ENCODE measurements around the gene SYNE1. TPM values are rescaled to one million over a fixed set of nuclear protein-coding genes. Genes with fewer than 3 reads are reported as not detected.

SYNE1 gene
- total and polyA plus RNA-seq, 2 of the 8 experiments (the other 6 are each of a cell fraction or from before 2014, with no cell fraction given): 2.8 to 5.5 TPM

DNA sequence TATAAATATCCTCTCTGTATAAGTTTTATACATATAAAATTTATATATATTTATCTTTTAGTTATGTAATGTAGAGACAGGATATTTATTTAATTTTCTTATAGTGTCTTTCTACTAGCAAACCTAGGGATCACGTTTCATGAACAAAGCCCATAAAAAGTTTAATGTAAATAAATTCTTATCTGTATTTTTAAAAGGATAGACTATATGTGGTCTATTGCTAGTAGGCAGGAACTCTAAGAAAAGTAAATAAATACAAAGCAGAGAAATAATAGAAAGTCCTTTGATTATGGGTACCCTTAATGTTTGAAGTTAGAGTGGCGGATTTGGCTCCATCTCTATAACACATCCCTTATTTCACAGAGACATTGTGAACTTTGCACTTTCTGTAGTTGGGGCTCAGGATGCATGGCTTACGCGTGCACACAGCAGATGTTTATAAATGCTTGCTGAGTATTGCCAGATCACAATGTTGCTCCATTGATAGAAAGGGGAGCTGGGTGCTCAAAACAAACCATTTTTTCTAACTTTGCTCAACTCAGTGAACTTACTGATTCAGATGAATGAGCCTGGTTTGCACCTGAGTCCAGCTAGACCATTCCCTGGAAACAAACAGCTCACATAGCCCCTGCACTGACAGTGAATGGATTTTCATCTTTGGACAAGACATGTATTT is 179.1 kb downstream of the SYNE1 start:
- Histone ChIP-seq H3K79me2 (ENCODE audit: control insufficient read depth in 1 of 2, insufficient read depth in 2 of 2, low read length in 2 of 2) (no peaks in the 10 kb centered on the region), H3K9ac (replicated peaks in 1 of 4; ENCODE audit: extremely low read depth in 1 of 4, low read depth in 3 of 4, low read length in 3 of 4) (no peak overlapping the region), H3K56ac (replicated peaks; ENCODE audit: insufficient read length, low read depth, low read length) (no peak overlapping the region), H3K79me1 (ENCODE audit: low read depth, low read length) (no peaks in the 10 kb centered on the region), H4K8ac (ENCODE audit: extremely low read depth, insufficient read depth, low read length) (no peak overlapping the region), H3K36me3 (ENCODE audit: control insufficient read depth in 2 of 4, insufficient read depth in 4 of 4, low read length in 3 of 4) (no peaks in the 10 kb centered on the region), H2BK5ac (ENCODE audit: low read depth, low read length) (no peak overlapping the region), H3K27ac (ENCODE audit: low read depth, low read length) (no peak overlapping the region), H3K23ac (ENCODE audit: insufficient read length) (no peak overlapping the region), H4K20me1 (replicated peaks in 1 of 2; ENCODE audit: control insufficient read depth in 1 of 2, insufficient read depth in 2 of 2, low read length in 2 of 2) (no peaks in the 10 kb centered on the region), H2BK120ac (replicated peaks; ENCODE audit: low read depth, low read length) (no peak overlapping the region), H3K14ac (ENCODE audit: insufficient read length) (no peak overlapping the region), H2BK20ac (ENCODE audit: low read length) (no peak overlapping the region), H2AFZ (ENCODE audit: low read length) (no peak overlapping the region), H3K18ac (ENCODE audit: extremely low read depth, low read length) (no peak overlapping the region), H3K4ac (replicated peaks; ENCODE audit: insufficient read length, low read depth, low read length) (no peak overlapping the region), H2BK15ac (ENCODE audit: low read length) (no peak overlapping the region), H3K4me2 (ENCODE audit: insufficient read depth in 1 of 2, low read depth in 2 of 2, low read length in 2 of 2) (no peak overlapping the region), H4K91ac (replicated peaks; ENCODE audit: insufficient read length, low read length) (no peak overlapping the region), H2AK5ac (ENCODE audit: low read depth, low read length) (no peak overlapping the region), H2BK12ac (ENCODE audit: low read depth, low read length) (no peak overlapping the region), H3K4me3 (ENCODE audit: extremely low read depth in 1 of 4, insufficient read depth in 2 of 4, low read depth in 3 of 4, low read length in 4 of 4) (no peak overlapping the region), H4K5ac (ENCODE audit: insufficient read length, low read depth, low read length) (no peak overlapping the region), H3K23me2 (ENCODE audit: low read depth, low read length) (no peaks in the 10 kb centered on the region), H3K4me1 (replicated peaks in 1 of 4; ENCODE audit: control insufficient read depth in 3 of 4, insufficient read depth in 4 of 4, low read length in 3 of 4) (no peaks in the 10 kb centered on the region), H3K27me3 (replicated peaks in 1 of 4; ENCODE audit: control insufficient read depth in 3 of 4, extremely low read depth in 1 of 4, insufficient read depth in 3 of 4, low read length in 3 of 4) (no peaks in the 10 kb centered on the region), H3K9me3 (ENCODE audit: insufficient read depth in 2 of 2, low read depth in 1 of 2, low read length in 1 of 2) (no peaks in the 10 kb centered on the region)
- WGBS, 2 experiments (ENCODE audit: extremely low coverage in 1 of 2, insufficient coverage in 1 of 2, insufficient read length in 1 of 2, insufficient replicate concordance in 2 of 2, low coverage in 1 of 2, low lambda C conversion rate in 2 of 2, missing lambda C conversion rate in 1 of 2): 89% methylated on average over 4 of the region's 4 CpGs; no CpG with 5 or more reads in 1 of the 2 experiments
- TF ChIP-seq POU5F1 (IDR thresholded peaks at IDR 0.05; ENCODE audit: low read depth, low read length): no peak
- CTCF ChIA-PET (ENCODE audit: partially characterized antibody): interaction anchor here (0.9 kb wide), 1 partner anchor 10 kb away, joined by 3 read pairs; no protein-coding TSS in a partner anchor
- DNase-seq (ENCODE audit: low read depth in 1 of 2, low spot score in 2 of 2) (no peak), FAIRE-seq (no peak)
- POLR2A ChIA-PET (ENCODE audit: partially characterized antibody): no interaction called here

Measured in H1 (cell line).